GM18511 (cell line): ENCODE data around the gene JPH4.
A peak's percentile ranks its signal among the peaks of the same experiment; 100 is the strongest.

ENCODE experiments used
- ATAC-seq: cut with Tn5 transposase; IDR thresholded peaks from one replicate; pipeline ENCODE4 v1.9.1; 2021; ENCODE audit warnings: mild to moderate bottlenecking, moderate library complexity; ENCODE audit not compliant: unreplicated experiment

Gene JPH4

DNA sequence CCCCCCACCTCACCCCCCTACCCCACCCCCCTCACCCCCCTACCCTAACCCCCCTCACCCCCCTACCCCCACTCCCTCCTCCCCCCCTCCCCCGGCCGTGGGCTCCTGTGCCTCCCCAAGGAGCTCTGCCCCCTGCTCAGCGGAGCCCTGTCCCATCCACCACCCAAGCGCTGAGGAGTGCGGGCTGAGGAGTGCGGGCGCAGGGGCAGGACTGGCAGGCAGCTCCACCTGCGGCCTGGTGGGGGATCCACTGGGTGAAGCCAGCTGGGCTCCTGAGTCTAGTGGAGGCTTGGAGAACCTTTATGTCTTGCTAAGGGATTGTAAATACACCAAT lies 2.3 kb upstream of the JPH4 start:
- ATAC-seq, result no peak

GRCh38 chr14:23580152-23580926 lies 1.7 kb upstream of the JPH4 start:
- ATAC-seq, result no peak

DNA sequence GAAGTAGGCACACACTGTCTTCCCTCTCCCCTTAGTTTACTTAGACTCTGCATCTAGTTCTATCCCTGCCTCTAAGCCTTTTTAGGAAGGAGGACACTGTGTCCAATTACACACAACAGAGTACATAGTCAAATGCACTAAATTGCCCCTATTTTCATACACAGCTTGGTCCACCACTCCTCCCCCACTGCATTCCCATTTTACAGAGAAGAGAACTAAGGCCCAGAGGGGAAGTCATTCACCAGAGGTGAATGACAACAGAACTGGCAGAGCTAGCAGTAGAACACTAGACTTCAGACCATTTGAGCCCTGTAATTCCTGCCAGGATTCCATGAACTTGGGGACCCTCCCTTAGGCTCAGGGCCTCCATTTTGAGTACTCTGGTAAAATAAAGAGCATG lies 1.1 kb upstream of the JPH4 start:
- no peak for ATAC-seq

GRCh38 chr14:23579311-23579630 lies 681 bp upstream of the JPH4 start:
- no peak for ATAC-seq

DNA sequence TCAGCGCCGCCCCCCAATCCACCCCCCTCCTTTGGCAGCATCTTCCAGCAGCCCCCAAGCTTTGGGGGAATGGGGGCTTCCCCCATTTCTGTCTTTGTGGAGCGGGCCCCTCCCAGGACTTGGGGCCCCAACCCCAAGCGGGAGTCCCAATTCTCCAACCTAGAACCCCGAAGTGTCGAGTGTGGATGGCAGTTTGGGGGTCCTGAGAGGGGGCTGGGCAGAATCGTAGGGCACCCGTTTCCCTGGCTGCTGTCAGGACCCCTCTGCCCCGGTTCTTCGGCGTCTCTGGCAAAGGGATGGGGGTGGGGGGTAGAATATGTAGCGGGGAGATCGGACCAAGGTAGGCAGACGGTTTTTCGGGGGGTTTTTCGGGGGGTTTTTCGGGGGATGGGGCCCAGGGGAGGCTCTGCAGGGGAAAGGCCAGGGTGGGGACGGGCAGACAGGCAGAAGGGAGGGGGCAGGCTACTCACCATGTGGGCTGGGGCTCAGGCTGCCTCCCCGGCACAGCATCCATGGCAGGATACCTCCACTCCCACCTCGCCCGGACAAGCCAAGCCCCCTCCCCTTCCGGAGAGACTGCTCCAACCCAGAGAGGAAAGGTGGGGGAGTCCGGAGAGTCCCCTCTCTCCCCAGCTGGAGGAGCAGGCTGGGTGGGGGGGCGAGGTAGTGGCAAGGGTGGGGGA lies 739 bp downstream of the JPH4 start:
- no peak for ATAC-seq

DNA sequence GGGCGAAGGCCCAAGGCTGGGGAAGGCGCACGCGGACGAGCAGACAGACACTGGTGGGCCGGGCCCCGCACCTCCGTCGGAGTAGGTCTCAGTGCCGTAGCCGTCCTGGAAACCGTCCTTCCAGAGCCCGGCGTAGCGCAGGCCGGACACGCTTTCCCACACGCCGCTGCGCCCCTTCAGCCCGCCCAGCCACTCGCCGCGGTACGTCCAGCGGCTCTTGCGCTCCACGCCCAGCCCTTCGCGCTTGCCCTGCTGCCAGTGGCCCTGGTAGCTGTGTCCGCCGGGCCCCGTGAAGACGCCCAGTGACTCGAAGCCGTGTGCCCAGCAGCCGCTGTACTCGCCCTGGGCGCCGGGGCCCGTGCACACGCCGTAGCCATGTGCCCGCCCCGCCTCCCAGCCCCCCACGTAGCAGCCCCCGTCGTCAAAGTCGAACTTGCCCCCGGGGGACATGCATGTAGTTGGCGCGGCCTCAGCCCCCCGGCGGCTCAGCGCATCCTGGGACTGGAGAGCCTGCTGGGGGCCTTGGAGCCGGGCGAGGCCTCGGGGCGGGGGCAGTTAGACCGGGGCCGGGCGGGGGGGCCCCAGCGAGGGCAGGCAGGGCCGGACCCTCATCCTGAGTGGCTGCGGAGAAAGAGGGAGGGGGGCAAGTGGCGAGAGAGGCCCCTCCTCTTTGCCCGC lies 1.4 kb downstream of the JPH4 start:
- ATAC-seq, result no peak

DNA sequence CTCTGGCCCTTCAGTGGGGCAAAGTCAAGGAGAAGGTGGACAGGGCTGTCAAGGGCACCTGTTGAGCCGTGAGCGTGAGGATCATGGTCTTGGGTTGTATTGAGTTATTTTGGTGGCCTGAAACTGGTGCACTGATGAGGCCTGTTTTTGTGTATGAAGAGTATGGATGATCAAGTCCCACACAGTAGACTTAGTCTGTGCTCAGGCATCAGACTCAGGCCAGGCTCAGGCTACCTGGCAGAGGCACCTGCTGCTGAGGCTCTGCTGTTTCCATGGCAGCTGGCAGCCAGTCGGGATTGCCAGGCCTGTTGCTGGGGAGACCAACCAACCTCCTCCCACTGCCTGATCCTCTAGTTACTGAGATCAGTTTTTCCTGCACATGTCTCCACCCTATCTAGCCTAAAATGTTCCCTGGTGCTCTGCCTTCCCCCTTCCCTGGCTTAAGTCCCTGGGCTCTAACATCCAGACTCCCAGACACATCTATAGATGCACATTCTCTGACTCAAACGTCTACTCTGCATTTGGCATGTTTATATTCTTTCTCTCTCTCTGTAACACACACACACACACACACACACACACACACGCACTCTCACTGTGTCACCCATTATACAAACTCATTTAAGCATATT lies 5.1 kb downstream of the JPH4 start:
- ATAC-seq, result no peak

DNA sequence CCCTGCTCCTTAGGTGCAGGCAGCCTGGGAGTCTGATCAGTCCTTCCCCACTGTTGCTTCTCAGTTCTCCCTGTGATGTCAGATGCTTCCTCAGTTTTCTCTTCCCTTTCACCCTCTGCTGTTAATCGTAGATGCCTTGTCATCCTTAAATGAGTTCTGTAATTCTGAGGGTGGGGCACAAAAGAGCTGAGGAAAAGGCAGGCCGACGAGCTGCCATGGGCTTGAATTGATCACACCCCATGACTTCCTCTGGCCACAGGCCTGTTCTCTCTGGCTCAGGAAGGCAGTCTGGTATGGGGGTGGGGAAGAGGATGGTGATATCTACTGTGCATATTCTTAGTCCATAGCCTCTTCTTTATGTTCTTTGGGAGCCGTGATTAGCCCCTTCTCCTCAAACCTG lies 5.8 kb downstream of the JPH4 start:
- no peak for ATAC-seq

- ATAC-seq, result no peak
These were observed 6.1 kb downstream of the JPH4 start for GRCh38 chr14:23572524-23572828.

- no peak for ATAC-seq
These were observed 6.7 kb downstream of the JPH4 start for GRCh38 chr14:23571701-23572523.

DNA sequence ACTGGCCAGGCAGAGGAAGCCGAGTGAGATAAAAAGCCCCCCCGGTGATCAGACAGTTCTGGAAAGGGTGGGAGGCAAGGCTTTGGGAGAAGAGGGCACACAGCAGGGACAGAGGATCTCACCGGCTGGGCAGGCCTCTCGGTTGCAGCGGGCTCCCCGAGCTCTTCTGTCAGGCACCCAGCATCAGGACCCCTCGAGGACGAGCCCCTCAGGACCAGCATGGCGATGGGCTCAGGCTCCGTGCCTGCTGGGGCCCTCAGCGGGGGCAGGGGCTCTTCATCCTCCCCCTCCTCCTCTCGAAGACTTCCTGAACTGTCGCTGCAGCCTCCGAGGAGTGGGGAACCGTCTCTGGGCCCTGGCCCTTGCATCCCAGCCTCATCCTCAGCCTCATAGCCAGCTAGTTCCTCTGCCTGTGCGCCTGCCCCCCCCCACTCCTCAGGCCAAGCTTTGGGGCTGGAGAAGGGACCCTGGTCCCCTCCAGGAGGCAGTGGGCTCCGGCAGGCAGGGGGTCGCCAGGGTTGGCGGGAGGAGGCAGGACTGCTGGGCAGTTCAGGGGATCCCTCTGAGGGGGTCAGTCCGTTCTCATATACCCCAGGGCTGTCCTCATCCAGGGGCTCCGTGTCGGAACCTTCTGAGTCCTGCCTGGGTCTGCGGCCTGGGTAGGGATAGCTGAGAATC lies 7.6 kb downstream of the JPH4 start:
- no peak for ATAC-seq

GRCh38 chr14:23569443-23570151 lies 9.0 kb downstream of the JPH4 start:
- no peak for ATAC-seq

- no peak for ATAC-seq
These were observed 9.8 kb downstream of the JPH4 start for GRCh38 chr14:23568600-23569331.

DNA sequence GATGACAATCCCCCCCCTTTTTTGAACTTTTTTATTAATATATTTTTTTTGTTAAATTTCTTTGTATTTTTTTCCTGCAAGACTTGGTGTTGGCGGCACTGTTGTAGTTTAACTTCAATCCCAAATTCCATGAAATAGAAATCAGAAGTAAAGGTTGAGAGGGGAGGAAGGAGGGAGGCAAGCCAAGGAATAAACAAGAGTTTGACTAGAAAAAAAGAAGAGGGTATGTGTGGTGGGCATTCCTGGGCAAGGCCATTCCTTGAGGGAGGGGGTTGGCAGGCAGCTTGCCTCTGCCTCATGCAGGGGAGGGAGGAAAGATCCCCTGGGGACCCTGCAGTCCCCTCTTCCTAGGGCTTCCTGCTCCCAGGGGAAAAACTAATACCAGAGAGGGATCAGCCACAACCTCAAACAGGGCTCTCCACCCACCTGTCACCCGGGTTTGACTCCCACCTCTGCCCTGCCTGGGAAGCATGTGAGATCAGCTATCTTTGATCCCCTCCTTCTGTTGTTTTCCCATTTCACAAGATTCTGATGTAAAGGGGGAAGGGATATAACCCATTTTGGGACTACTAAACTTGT lies 10.5 kb downstream of the JPH4 start:
- ATAC-seq, result no peak

DNA sequence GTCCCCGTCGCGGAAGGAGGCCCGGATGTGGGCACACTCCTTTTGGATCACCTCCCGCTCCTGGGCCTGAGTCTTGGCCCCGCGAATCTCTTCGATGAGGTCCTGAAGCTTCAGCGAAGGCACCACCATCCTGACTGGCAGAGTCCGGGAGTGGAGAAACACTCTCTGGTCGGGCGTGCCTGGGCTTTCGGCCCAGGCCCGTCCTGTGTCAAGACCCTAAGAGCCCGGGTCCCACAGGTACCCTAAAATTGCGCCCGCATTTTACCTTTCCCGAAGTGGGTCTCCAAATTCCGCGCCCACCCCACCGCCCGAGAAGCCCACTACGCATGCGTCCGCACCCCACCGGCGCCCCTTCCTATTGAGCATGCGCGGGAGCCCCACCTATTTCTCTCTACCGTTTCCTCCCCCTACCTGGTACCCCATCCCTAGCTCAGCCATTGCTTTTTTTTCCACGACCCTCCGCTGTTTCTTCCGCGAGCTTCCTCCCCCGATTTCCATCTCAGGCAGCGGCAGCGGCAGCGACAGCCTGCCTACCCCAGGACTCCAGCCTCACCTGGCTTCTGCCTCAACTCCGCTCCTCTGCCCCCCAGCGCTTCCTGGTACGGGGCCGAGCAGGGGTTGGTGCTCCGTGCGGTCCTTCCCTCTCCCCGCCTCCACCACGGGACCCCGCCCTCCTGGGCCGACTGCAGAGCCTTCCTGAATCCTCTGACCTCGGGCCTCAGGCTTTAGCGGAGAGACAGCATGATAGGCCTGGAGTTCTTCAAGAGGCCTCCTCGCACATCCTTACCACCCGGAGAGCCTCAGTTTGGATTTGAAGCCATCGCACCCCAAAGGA lies 11.2 kb downstream of the JPH4 start, which contains the start of gene AP1G2:
Gene AP1G2 (minus strand): TSS at position 606 of the 835 bp plus-strand sequence. CDS start 477 bp downstream, at position 129.
- peak; percentile 94 for ATAC-seq

- peak; percentile 9 for ATAC-seq
These were observed 11.8 kb downstream of the JPH4 start for GRCh38 chr14:23566778-23567185.

DNA sequence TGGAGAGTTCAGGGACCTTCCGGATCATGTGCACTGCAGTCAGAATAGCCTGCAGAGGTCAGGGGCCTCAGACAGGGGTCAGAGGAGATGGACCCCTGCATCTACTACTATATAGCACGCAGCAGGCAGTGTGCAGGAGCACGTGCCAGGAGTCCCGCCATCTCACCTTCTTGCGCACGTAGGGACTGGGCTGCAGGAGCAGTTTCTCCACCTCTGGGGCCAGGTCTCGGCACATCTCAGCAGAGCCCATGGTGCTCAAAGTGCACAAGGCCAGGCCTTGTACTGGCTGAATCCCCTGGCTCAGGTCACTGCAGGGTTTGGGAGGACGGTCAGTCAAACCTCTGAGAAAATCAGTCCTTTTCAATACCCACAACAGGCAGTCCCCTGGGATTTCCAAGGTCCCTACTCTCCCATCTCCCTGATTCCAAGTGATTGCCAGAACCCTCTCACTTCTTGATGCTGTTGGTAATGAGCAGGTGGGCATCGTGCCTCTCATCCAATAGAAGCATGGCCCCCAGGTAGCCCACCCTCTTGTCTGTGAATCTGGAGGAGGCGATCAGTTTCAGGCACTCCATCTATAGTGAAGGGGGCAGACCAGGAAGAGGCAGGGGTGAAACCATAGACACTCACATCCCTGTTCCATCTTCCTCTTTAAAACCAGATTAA lies 12.3 kb downstream of the JPH4 start:
- no peak for ATAC-seq
